ENCODE data around the gene TOB2.
"Not testable (repeated sequence)": the region's sequence is repeated elsewhere in the genome, so short reads cannot be mapped to it uniquely, and the experiment has no call there.

Gene TOB2

DNA sequence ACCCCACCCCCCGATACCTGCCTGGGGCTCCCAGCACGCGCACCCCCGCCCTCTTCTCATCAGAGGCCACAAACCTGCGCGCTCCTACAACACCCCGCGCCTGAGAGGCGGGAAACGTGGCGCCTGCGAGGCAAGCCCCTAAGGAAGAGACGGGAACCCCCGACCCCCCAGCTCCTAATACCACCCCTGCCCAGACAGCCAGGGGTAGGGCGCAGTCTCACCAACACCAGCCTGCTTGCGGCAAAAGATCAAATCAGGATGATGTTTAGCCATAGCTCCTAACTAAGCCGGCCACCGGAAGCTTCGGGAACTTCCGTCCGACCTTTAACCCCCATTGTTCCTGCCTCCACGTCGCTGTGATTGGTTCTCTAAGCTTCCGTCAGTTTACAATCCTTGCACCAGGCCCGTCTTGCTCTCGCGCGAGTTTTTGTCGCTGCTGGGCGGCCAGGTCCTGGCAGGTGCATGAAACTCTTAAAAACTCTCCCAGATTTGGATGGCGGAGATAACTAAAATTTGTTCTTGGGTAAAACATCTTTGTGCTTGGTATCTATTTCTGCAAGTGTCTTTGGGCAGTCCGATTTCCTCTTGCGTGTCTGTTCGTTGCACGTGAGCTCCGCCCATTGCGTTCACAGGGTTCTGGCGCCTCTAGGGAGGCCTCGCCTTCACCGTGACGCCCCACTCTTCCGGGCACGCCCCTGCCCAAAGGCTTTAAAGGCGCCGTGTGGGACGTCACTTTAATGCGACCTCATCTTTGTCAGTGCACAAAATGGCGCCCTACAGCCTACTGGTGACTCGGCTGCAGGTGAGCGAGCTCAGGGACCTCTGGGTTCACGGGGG is 22.0 kb upstream of the TOB2 start, which contains the start of the genes ACO2 and PHF5A:
Gene ACO2, plus strand, starts transcription at position 737 of the 837 bp plus-strand sequence. Its CDS starts 30 bp downstream, at position 767.
Gene PHF5A, minus strand, starts transcription at position 312 of the 837 bp plus-strand sequence. Its CDS starts 39 bp downstream, at position 273.
- DNase-seq: peak; percentile 93 to 98 (median 95)

DNA sequence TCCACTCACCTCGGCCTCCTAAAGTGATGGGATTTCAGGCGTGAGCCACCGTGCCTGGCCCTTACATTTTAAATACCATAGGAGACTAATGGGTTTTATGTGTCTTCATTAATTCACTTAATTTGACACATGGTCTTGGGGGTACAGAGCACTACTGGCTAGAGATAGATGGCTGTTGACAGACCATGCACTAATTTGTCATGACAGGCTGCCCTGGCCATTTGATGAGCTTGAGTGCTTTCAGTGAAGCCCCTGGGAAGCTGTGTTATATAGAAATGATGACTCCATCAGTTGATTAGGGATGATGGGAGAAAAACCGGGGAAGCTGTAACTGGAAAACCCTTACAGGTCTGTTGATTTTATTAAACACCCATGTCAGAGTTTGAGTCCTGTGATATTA is 15.3 kb upstream of the TOB2 start:
- DNase-seq: no peak

GRCh38 chr22:41460071-41460470 is 13.5 kb upstream of the TOB2 start:
- not testable (repeated sequence) for DNase-seq

GRCh38 chr22:41459431-41459830 is 12.8 kb upstream of the TOB2 start:
- no peak for DNase-seq

- no peak for DNase-seq
These were observed 11.6 kb upstream of the TOB2 start for GRCh38 chr22:41458161-41458728.

- peak; percentile 79 to 96 (median 88) for DNase-seq
These were observed 1.7 kb upstream of the TOB2 start for GRCh38 chr22:41448189-41448808.

- DNase-seq: peak; percentile 38 to 71 (median 52)
These were observed 1.0 kb upstream of the TOB2 start for GRCh38 chr22:41447435-41448188.

GRCh38 chr22:41446057-41446501 is 522 bp downstream of the TOB2 start:
- DNase-seq: peak in 1 of 5 donors; percentile 11

- peak in 3 of 5 donors; percentile 11 to 34 (median 29) for DNase-seq
These were observed 1.2 kb downstream of the TOB2 start for GRCh38 chr22:41445129-41446056.

DNA sequence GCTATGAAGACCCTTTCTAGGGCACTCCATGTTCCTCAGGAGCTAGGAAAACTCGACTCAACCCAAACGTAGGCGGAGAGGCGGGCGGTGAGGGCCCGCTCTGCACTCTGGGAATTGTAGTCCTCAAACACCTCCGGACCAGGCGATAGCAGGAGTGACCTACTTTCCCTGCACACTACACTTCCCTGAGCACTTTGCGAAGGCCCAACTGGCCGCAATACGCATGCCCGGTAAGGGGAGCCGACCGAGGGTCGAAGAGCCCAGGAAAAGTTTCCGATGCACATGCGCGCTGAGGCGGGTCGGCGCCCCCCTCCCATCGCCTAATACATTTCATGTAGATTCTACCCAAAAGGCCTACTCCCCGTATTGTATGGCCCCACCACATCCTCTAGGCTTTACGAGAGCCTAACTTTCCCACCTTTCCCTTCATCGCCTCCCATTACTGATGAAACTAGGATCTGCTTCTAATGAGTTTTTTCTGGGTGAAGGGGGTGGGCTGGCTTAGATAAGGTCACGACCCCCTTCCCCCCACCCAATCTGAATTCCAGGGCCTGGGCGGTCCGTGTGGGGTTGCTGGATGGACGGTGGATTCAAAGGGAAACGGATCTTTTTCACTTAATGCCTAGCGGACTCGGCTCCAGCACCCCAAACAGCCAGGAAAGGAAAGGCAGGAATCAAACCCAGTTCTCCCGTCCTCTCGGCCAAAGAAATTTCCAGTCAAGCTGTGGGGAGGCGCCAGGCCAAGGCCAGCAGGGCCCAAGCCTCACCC is 2.1 kb downstream of the TOB2 start:
- peak; percentile 63 to 92 (median 72) for DNase-seq

GRCh38 chr22:41442240-41442792 is 4.3 kb downstream of the TOB2 start:
- no peak for DNase-seq

DNA sequence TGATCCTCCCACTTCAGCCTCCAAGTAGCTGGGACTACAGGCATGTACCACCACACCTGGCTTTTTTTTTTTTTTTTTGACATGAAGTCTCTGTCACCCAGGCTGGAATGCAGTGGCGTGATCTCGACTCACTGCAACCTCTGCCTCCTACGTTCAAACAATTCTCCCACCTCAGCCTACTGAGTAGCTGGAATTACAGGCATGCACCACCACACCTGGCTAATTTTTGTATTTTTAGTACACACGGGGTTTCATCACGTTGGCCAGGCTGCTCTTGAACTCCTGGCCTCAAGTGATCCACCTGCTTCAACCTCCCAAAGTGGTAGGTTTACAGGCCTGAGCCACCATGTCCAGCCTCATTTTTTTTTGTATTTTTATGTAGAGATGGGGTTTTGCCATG is 6.1 kb downstream of the TOB2 start:
- not testable (repeated sequence) for DNase-seq

GRCh38 chr22:41437198-41437597 is 9.4 kb downstream of the TOB2 start:
- no peak for DNase-seq

DNA sequence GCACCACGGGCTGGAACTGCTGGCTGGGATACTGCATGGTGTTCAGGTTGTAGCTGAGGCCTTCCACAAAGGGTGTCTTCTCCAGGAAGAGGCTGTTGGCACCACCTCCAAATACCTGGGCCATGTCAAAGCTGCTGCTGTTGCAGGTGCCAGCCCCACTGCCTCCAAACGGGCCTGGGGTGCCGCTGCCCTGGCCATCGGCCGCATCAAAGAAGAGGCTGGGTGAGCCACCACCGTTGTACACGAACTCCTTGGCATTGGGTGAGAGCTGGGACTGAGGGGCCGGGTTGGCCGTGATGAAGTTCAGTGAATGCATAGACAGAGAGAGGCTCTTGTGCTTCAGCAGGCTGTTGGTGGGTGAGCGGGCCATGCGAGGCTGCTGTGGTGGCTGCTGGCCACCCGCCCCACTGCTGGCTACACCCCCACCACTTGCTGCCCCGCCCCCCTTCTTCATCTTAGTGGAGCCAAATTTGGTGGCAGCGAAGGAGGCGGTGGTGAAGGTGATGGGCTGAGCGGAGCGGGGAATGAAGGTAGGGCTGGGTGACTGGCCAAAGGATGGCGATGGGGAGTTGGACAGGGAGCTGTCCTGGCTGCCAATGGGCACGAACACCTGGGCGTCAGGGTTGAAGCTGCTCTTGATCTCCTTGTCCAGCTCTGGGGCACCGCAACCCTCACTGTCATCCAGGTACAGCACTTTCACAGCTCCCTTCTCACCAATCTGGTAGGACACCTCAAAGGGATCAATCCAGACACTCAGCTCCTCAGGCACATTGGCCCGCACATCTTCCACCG is 10.1 kb downstream of the TOB2 start:
- DNase-seq: no peak

DNA sequence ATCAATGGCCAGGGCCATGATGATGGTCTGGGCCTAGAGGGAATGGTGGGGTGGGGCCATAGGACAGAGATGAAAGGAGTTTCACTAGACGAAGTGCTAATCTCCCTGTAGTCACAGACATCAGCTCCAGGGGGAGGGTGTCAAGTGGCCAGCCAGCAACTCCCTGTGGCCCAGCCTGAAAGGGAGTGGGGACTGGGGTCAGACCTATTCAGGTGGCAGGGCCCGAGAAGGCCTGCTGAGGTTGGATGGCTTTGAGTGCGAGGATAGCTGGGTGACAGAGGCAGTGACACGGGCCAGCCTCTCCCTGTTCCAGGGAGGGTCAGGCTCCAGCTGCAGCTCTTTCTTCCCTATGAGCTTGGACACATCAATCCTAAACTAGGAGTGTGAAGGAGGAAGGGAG is 11.0 kb downstream of the TOB2 start:
- no peak for DNase-seq

- not testable (repeated sequence) for DNase-seq
These were observed 12.1 kb downstream of the TOB2 start for GRCh38 chr22:41434361-41435003.

- not testable (repeated sequence) for DNase-seq
These were observed 13.1 kb downstream of the TOB2 start for GRCh38 chr22:41433480-41433879.

DNA sequence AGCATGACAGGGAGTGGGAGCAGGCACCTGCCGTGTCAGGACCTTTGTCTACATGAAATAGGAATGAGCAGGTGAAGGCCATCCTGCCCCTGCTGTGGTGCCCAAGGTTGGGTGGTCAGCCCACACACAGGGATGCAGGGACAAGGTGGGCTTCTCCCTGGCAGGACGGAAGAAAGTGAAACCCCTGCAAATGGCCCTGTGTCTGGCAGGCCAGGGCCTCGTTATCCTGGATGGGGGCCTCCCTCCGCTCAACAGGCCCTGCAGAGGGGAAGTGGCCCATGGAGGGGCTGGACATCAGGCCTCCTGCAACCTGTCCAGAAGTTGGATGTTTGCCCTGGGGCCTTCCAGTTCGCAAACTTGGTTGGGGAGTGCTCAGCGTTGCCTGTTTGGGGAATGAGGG is 14.9 kb downstream of the TOB2 start:
- DNase-seq: no peak

GRCh38 chr22:41429951-41430332 is 16.7 kb downstream of the TOB2 start:
- no peak for DNase-seq
